NCI-H1694 (cell line): ENCODE results near the gene ABCC6.
"Not testable (repeated sequence)": the region's sequence is repeated elsewhere in the genome, so short reads cannot be mapped to it uniquely, and the experiment has no call there.

ENCODE experiments used
- DNase-seq: peaks from one replicate; lab custom pipeline; 2025; lab: John Stamatoyannopoulos, UW

Gene ABCC6

GRCh38 chr16:16112450-16113053 is 110.7 kb downstream of the ABCC6 start:
- no peak for DNase-seq

DNA sequence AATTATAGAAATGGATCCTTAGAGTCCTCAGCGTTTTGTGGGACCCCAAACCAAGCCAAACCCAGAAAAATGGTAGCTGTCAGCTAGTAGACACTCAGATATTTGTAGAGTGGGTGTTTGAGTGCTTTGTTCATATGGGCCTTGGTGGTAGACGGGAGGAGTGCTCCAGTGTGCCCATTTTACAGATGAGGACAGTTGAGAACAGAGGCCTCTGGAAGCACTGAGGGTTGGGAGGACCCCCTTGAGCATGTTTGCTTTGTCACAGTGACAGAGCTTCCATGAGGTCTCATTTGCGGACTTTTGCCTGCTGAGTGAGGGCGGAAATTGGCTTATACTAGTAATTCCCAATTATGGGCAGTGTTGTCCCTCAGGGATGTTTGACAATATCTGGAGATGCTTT is 111.7 kb downstream of the ABCC6 start:
- no peak for DNase-seq

GRCh38 chr16:16110111-16110490 is 113.2 kb downstream of the ABCC6 start:
- DNase-seq: no peak

DNA sequence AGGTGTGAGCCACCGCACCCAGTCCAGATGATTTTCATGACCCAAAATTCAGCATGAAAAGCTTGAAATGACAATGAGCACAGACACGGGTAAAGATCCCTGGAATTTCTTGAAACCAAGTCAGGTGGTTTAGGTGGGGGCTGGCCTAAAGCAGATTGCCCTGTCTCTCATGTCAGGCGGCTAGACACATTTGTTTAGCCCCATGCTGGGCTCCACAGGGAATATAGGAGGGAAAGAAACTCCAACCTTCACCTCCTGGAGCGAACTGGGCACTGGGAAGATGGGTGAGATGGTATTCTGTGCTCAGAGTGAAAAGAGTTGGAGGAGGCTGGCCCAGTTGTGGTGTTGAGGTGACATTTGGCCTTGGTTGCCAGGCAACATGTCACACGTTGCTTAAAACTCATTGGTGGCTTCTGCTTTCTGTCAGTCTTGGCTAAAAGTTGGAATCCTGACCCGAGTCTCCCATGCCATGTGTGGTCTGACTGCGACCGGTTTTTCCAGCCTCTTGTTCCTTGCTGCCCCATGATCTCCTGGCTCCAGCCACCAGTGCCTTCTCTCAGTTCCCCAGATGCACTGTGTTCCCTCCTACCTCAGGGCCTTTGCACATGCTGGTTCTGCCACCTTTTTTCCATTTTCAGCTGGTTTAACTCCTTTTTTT is 113.7 kb downstream of the ABCC6 start:
- DNase-seq: no peak

DNA sequence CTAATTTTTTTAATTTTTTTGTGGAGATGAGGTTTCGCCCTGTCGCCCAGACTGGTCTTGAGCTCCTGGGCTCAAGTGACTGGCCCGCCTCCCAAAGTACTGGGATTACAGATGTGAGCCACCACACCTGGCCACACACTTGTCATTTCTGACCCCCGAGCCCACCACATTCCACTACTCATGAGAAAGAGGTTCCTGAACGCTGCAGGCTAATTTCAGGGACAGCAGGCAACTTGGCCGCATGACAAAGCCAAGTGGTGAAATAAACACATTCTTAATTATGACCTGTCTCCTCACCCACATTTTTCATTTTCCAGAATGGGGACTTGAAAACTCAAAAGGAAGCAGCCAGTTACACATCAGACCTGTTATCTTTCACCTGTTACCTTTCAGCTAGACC is 114.5 kb downstream of the ABCC6 start:
- no peak for DNase-seq

DNA sequence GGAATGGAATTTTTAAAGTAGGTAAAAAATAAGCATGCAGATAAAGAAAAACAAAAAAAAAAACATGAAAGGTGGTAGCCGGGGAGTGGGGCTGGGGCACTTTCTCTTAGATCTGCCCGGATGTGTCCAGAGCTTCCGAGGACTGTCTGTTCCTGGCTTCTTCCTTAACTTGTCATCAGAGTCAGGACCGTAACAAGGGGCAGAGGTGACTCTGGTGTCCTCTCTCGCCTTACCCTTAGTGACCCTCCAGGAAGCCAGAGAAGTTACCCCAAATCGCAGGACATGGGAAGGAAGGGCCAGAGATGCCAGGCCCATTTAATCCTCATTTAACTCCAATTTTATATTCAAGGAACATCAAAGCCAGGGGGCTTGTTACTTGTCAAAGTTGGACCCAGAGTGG is 115.5 kb downstream of the ABCC6 start:
- DNase-seq: no peak

- no peak for DNase-seq
Observed at GRCh38 chr16:16106466-16106865, 116.8 kb downstream of the ABCC6 start.

DNA sequence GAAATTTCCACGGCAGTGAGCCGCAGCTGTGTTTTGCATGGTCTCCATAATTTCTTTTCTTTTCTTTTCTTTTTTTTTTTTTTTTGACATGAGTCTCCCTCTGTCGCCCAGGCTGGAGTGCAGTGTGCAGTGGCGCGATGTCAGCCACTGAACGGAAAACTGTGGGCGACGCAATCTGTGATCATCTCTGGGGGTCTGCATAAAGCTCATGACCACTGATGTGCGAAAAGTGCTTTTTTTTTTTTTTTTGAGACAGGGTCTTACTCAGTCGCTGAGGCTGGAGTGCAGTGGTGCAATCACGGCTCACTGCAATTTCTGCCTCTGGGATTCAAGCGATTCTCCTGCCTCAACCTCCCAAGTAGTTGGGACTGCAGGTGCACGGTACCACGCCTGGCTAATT is 117.6 kb downstream of the ABCC6 start:
- no peak for DNase-seq

DNA sequence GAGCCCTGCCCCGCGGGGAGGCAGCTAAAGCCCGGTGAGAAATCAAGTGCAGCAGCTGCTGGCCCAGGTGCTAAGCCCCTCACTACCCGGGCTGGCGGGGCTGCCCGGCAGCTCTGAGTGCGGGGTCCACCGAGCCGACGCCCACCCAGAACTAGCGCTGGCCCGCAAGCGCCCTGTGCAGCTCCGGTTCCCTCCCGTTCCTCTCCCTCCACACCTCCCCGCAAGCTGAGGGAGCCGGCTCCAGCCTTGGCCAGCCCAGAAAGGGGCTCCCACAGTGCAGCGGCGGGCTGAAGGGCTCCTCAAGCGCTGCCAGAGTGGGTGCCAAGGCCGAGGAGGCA is 118.5 kb downstream of the ABCC6 start:
- DNase-seq: not testable (repeated sequence)

DNA sequence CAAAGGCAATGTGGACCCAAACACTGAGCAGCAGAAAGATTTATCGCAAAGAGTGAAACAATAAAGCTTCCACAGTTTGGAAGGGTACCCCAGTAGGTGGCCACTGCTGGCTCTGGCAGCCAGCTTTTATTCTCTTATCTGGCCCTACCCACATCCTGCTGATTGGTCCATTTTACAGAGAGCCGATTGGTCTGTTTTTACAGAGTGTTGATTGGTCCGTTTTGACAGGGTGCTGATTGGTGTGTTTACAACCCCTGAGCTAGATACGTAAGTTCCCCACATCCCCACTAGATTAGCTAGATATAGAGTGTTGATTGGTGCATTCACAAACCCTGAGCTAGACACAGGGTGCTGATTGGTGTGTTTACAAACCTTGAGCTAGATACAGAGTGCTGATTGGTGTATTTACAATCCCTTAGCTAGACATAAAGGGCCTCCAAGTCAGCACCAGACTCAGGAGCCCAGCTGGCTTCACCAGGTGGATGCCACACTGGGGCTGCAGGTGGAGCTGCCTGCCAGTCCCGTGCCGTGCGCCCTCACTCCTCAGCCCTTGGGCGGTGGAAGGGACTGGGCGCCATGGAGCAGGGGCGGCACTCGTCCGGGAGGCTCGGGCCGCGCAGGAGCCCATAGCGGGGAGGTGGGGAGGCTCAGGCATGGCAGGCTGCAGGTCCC is 119.0 kb downstream of the ABCC6 start:
- not testable (repeated sequence) for DNase-seq

- DNase-seq: no peak
Observed at GRCh38 chr16:16102738-16103137, 120.6 kb downstream of the ABCC6 start.

- no peak for DNase-seq
Observed at GRCh38 chr16:16101585-16101984, 121.7 kb downstream of the ABCC6 start.

DNA sequence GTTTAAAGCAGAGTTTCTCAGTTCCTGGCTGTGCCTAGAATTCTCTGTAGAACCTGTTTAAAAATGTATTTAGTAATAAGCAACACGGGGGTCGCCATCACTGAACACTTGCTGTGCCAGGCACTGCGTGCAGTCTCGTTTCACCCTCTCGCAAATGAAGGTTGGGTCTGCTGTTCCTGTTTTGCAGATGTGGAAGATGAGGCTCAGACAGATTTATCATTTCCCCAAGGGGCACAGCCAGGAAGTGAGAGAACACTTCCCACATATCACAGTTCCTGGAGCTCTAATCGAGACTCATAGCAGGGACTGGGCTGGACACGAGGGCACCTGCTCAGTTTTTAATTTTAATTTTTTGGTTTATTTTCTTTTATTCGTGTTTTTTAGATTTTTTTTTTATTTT is 122.7 kb downstream of the ABCC6 start:
- DNase-seq: no peak

GRCh38 chr16:16099320-16099719 is 124.0 kb downstream of the ABCC6 start:
- no peak for DNase-seq
